ENCODE results near the gene EPG5.

Gene EPG5

DNA sequence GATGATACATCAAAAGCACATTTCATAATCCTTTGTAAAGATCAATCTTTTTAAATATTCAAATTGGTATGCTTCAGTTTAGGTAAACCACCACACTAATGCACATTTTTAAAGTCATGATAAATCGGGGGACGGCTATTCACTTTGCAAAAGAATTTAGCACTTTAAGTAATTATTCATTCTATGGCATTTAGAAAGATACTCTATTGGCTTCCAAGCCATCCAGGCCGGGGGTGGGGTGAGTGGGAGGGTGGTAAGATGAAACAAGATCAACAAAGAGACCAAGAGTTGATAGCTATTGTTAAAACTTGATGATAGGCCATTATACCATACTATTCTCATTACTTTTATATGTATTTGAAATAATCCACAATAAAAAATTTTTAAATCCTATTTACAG, 41.0 kb downstream of the EPG5 start:
- TF ChIP-seq ZFP3 (CRISPR knock-in tag; IDR thresholded peaks at IDR 0.05) = no peak
- TF ChIP-seq, protein P1, sequence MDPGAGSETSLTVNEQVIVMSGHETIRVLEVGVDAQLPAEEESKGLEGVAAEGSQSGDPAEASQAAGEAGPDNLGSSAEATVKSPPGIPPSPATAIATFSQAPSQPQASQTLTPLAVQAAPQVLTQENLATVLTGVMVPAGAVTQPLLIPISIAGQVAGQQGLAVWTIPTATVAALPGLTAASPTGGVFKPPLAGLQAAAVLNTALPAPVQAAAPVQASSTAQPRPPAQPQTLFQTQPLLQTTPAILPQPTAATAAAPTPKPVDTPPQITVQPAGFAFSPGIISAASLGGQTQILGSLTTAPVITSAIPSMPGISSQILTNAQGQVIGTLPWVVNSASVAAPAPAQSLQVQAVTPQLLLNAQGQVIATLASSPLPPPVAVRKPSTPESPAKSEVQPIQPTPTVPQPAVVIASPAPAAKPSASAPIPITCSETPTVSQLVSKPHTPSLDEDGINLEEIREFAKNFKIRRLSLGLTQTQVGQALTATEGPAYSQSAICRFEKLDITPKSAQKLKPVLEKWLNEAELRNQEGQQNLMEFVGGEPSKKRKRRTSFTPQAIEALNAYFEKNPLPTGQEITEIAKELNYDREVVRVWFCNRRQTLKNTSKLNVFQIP (CRISPR knock-in tag; IDR thresholded peaks at IDR 0.05; ENCODE audit: borderline replicate concordance, low read depth) = no peak
- no peak for TF ChIP-seq PPARA (CRISPR knock-in tag; IDR thresholded peaks at IDR 0.05; ENCODE audit: borderline replicate concordance)
- TF ChIP-seq ZNF70 (CRISPR knock-in tag; IDR thresholded peaks at IDR 0.05) = no peak
- TF ChIP-seq, protein P2, sequence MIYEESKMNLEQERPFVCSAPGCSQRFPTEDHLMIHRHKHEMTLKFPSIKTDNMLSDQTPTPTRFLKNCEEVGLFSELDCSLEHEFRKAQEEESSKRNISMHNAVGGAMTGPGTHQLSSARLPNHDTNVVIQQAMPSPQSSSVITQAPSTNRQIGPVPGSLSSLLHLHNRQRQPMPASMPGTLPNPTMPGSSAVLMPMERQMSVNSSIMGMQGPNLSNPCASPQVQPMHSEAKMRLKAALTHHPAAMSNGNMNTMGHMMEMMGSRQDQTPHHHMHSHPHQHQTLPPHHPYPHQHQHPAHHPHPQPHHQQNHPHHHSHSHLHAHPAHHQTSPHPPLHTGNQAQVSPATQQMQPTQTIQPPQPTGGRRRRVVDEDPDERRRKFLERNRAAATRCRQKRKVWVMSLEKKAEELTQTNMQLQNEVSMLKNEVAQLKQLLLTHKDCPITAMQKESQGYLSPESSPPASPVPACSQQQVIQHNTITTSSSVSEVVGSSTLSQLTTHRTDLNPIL (CRISPR knock-in tag; IDR thresholded peaks at IDR 0.05; ENCODE audit: low read depth) = no peak
- no peak for TF ChIP-seq ARNTL (CRISPR knock-in tag; IDR thresholded peaks at IDR 0.05; ENCODE audit: borderline replicate concordance, low read depth)
- TF ChIP-seq ZC3H10 (CRISPR knock-in tag; IDR thresholded peaks at IDR 0.05) = no peak
- no peak for TF ChIP-seq ZFP30 (CRISPR knock-in tag; IDR thresholded peaks at IDR 0.05)
- TF ChIP-seq TCF4 (CRISPR knock-in tag; IDR thresholded peaks at IDR 0.05; ENCODE audit: borderline replicate concordance) = no peak
- TF ChIP-seq ESRRG (CRISPR knock-in tag; IDR thresholded peaks at IDR 0.05) = no peak
- TF ChIP-seq, protein P3, sequence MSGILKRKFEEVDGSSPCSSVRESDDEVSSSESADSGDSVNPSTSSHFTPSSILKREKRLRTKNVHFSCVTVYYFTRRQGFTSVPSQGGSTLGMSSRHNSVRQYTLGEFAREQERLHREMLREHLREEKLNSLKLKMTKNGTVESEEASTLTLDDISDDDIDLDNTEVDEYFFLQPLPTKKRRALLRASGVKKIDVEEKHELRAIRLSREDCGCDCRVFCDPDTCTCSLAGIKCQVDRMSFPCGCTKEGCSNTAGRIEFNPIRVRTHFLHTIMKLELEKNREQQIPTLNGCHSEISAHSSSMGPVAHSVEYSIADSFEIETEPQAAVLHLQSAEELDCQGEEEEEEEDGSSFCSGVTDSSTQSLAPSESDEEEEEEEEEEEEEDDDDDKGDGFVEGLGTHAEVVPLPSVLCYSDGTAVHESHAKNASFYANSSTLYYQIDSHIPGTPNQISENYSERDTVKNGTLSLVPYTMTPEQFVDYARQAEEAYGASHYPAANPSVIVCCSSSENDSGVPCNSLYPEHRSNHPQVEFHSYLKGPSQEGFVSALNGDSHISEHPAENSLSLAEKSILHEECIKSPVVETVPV (CRISPR knock-in tag; IDR thresholded peaks at IDR 0.05) = no peak
- ATAC-seq = no peak

DNA sequence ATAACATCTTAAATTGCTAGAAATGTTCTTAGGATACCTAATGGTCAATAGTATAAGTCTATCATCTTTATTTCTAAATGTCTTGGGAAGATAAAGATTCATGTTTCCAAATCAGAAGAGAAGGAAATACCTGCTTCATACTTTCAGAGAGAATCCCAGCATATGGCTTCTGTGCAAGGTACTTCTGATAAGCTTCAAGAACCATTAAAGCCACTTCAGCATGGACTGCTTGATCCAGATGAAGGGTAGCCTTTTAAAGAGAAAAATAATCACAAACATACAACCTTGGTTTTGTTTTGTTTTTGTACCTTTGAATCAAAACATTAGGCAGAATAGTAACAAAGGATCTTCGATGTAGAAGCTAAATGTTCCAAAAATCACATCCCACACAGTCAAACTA, 44.0 kb downstream of the EPG5 start:
- no peak for ATAC-seq
- TF ChIP-seq, protein P2 (CRISPR knock-in tag; IDR thresholded peaks at IDR 0.05; ENCODE audit: low read depth) = no peak
- TF ChIP-seq, protein P4, sequence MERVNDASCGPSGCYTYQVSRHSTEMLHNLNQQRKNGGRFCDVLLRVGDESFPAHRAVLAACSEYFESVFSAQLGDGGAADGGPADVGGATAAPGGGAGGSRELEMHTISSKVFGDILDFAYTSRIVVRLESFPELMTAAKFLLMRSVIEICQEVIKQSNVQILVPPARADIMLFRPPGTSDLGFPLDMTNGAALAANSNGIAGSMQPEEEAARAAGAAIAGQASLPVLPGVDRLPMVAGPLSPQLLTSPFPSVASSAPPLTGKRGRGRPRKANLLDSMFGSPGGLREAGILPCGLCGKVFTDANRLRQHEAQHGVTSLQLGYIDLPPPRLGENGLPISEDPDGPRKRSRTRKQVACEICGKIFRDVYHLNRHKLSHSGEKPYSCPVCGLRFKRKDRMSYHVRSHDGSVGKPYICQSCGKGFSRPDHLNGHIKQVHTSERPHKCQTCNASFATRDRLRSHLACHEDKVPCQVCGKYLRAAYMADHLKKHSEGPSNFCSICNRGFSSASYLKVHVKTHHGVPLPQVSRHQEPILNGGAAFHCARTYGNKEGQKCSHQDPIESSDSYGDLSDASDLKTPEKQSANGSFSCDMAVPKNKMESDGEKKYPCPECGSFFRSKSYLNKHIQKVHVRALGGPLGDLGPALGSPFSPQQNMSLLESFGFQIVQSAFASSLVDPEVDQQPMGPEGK (CRISPR knock-in tag; IDR thresholded peaks at IDR 0.05; ENCODE audit: borderline replicate concordance) = no peak
- no peak for TF ChIP-seq BACH2 (CRISPR knock-in tag; IDR thresholded peaks at IDR 0.05; ENCODE audit: borderline replicate concordance)
- no peak for TF ChIP-seq ZFP30 (CRISPR knock-in tag; IDR thresholded peaks at IDR 0.05)
- no peak for TF ChIP-seq GLIS3 (CRISPR knock-in tag; IDR thresholded peaks at IDR 0.05)
- no peak for TF ChIP-seq ARNTL (CRISPR knock-in tag; IDR thresholded peaks at IDR 0.05; ENCODE audit: borderline replicate concordance, low read depth)
- TF ChIP-seq RARB (CRISPR knock-in tag; IDR thresholded peaks at IDR 0.05) = no peak
- no peak for TF ChIP-seq CSDC2 (CRISPR knock-in tag; IDR thresholded peaks at IDR 0.05)

DNA sequence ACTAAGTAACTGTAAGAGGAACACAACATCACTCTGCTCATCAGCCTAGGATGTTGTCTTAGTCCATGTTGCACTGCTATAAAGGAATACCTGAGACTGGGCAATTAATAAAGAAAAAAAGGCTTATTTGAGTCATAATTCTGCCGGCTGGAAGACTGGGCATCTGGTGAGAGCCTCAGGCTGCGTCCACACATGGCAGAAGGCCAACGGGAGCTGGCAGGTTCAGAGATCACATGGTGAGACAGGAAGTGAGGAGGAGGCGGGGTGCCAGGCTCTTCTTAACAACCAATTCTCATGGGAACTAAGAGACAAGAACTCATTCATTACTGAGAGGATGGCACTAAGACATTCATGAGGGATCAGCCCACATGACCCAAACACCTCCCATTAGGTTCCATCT, 46.8 kb downstream of the EPG5 start:
- ATAC-seq = peak; percentile 84
- no peak for TF ChIP-seq BACH2 (CRISPR knock-in tag; IDR thresholded peaks at IDR 0.05; ENCODE audit: borderline replicate concordance)
- TF ChIP-seq ARNTL (CRISPR knock-in tag; IDR thresholded peaks at IDR 0.05; ENCODE audit: borderline replicate concordance, low read depth) = no peak
- no peak for TF ChIP-seq TCF4 (CRISPR knock-in tag; IDR thresholded peaks at IDR 0.05; ENCODE audit: borderline replicate concordance)
- TF ChIP-seq RARB (CRISPR knock-in tag; IDR thresholded peaks at IDR 0.05) = no peak
- TF ChIP-seq, protein P3 (CRISPR knock-in tag; IDR thresholded peaks at IDR 0.05) = no peak
- no peak for TF ChIP-seq ZNF565 (CRISPR knock-in tag; conservative IDR thresholded peaks at IDR 0.05; ENCODE audit: low read depth)
- no peak for TF ChIP-seq ZNF70 (CRISPR knock-in tag; IDR thresholded peaks at IDR 0.05)
- TF ChIP-seq TOX (CRISPR knock-in tag; IDR thresholded peaks at IDR 0.05; ENCODE audit: borderline replicate concordance) = no peak
- TF ChIP-seq, protein P1 (CRISPR knock-in tag; IDR thresholded peaks at IDR 0.05; ENCODE audit: borderline replicate concordance, low read depth) = no peak
- TF ChIP-seq, protein P4 (CRISPR knock-in tag; IDR thresholded peaks at IDR 0.05; ENCODE audit: borderline replicate concordance) = no peak
- TF ChIP-seq ISL1 (CRISPR knock-in tag; IDR thresholded peaks at IDR 0.05) = no peak
- TF ChIP-seq CSDC2 (CRISPR knock-in tag; IDR thresholded peaks at IDR 0.05) = no peak

Measured in SK-N-SH treated with all-trans-retinoic acid at 6 μM for 48 hours (cell line).